Hepatocyte (in vitro differentiated cells): ENCODE results near the gene PIK3C2B.

ENCODE experiments used
- EZH2 ChIP-seq: fragments of 200-600 bp; sonication (generic); IDR thresholded peaks from 2 replicates; pipeline ENCODE4 v1.6.1; 2016; ENCODE audit warnings: antibody characterized with exemption, mild to moderate bottlenecking, borderline replicate concordance
- EZH2phosphoT487 ChIP-seq: fragments of 200-600 bp; sonication (generic); IDR thresholded peaks from one replicate; pipeline ENCODE4 v1.6.1; 2018; ENCODE audit warnings: antibody characterized with exemption, mild to moderate bottlenecking, low read depth, moderate library complexity; ENCODE audit not compliant: unreplicated experiment, severe bottlenecking
- TF ChIP-seq, protein P1 (sequence below): fragments of 200-600 bp; sonication (generic); IDR thresholded peaks from 2 replicates; pipeline ENCODE4 v1.5.1; 2016; ENCODE audit warnings: antibody characterized with exemption, mild to moderate bottlenecking; ENCODE audit not compliant: poor library complexity

DNA sequence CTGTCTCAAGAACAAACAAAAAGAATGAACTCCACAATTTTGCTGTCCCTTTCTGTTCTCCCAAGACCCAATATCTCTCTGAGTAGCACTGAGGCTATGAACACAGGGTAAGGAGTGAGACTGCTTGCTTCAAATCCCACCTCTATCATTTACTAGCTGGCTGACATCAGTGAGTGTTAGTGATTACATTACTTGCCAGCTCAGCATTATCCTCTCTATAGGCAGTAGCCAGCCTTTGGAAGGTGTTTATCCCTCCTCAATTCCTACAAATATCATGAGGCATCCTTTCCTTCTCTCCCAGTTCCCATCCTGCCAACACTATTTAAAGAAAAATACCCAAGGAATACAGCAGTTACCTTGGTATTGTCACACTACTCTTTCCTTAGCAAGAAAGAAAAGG lies 3.0 kb downstream of the PIK3C2B start:
- TF ChIP-seq, protein P1, sequence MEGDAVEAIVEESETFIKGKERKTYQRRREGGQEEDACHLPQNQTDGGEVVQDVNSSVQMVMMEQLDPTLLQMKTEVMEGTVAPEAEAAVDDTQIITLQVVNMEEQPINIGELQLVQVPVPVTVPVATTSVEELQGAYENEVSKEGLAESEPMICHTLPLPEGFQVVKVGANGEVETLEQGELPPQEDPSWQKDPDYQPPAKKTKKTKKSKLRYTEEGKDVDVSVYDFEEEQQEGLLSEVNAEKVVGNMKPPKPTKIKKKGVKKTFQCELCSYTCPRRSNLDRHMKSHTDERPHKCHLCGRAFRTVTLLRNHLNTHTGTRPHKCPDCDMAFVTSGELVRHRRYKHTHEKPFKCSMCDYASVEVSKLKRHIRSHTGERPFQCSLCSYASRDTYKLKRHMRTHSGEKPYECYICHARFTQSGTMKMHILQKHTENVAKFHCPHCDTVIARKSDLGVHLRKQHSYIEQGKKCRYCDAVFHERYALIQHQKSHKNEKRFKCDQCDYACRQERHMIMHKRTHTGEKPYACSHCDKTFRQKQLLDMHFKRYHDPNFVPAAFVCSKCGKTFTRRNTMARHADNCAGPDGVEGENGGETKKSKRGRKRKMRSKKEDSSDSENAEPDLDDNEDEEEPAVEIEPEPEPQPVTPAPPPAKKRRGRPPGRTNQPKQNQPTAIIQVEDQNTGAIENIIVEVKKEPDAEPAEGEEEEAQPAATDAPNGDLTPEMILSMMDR, result no peak
- TF ChIP-seq EZH2phosphoT487, result no peak
- TF ChIP-seq EZH2, result no peak
